Measurements from ENCODE around the gene UGT2B17.
"Not testable (repeated sequence)": the region's sequence is repeated elsewhere in the genome, so short reads cannot be mapped to it uniquely, and the experiment has no call there.

Gene UGT2B17

DNA sequence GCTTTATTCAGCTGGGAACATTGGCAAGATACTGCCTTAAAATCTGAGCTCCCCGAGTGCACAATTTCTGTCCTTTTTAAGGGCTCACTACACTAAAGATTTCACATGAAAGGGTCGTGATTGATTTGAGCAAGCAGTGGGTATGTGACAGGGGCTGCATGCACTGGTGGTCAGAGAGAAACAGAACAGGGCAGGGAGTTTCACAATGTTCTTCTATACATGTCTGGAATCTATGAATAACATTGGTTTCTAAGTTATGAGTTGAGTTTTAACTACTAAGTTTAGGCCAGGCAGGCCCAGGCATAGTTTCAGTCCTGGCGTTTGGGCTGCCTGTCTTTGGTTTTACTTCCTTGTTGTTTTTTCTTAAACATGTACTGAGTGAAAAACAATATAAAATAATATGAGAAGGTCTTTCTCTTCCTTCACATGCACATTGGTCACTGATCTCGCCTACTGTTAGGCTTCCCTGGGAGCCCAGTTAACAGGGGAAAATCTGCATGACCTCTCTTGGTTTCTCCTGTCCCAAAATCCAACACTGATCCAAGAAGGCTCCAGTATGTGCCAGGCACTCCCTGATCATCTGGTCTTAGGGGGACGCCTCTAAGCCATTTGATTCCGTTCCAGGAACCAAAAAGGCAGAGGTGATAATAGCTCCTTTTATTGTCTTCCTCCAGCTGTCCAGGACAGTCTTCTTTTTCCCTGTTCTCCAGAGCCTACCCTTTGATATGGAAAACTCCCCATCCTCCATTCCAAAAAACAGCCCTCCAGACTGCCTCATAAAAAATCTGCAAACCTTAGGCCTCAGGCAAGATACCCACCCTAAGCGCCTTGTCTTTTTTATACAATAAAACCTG, at the start of gene UGT2B17:
Gene UGT2B17 (minus strand): TSS at position 51 of the 854 bp plus-strand sequence. CDS start 7,838 bp downstream, outside the sequence.
- no peak for DNase-seq

DNA sequence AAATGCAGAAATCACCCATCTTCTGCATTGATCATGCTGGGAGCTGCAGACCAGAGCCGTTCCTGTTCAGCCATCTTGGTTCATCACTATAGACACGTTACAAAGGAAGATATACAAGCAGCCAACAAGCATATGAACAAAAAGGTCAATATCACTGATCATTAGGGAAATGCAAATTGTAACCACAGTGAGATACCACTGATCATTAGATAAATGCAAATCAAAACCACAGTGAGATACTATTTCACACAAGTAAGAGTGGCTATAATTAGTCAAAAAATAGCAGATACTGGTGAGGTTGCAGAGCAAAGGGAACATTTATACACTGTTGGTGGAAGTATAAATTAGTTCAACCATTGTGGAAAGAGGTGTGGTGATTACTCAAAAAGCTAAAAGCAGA, 46.6 kb upstream of the UGT2B17 start:
- DNase-seq = not testable (repeated sequence)

DNA sequence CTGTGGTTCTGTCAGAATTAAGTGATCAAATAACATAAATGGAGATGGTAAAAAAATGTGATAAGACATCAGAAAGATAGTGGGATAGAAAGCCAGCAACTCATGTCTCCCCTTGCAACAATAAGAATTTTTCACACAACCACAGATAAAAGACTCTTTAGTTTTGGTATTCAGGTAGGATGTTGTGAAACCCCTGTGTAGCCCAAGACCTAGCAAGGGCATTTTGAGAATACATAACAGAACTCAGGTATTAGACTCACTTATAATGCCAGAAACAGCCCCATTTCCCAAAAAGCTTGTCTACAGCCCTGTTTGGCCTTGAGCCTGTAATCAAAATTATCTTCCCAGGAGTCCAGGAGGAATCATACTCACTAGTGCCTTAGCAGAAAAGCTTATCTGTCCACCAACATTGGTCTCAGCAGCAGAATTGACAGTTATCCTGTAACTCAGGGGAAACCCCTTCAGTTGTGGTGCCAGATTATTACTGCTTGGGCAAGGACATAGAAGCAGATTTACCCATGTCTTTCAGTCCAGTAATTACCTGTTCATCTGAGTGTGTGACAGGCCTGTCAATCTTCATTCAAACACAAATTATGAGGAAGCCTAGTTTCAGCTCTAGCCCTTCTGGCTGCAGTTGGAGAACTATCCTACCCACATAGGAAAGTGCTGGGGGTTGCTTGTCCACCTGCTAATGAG, 41.0 kb upstream of the UGT2B17 start:
- DNase-seq = no peak

GRCh38 chr4:68615699-68616422, 39.7 kb upstream of the UGT2B17 start:
- no peak for DNase-seq

DNA sequence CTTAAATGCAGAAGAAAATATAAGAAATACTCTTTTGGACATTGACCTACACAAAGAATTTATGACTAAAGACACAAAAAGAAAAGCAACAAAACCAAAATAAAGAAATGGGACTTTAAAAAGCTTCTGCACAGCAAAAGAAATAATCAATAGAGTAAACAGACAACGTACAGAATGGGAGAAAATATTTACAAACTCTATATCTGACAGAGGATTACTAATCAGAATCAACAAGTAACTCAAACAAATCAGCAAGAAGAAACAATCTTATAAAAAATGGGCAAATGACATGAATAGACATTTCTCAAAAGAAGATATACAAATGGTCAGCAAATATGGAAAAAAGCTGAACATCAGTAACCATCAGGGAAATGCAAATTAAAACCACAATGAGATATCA, 37.6 kb upstream of the UGT2B17 start:
- no peak for DNase-seq

- DNase-seq = no peak
Observed at GRCh38 chr4:68606240-68606639, 30.1 kb upstream of the UGT2B17 start.

DNA sequence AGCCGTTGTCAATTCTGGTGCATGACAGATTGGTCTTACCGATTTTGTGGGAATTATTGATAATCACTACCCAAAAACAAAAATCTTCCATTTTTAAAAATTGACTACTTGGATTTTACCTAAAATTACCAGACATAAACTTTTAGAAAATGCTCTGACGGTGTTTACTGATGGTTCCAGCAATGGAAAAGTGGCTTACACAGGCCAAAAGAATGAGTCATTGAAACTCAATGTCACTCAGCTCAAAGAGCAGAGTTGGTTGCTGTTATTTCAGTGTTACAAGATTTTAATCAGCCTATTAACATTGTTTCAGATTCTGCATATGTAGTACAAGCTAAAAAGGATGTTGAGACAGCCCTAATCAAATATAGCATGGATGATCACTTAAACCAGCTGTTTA, 23.0 kb upstream of the UGT2B17 start:
- DNase-seq = no peak

DNA sequence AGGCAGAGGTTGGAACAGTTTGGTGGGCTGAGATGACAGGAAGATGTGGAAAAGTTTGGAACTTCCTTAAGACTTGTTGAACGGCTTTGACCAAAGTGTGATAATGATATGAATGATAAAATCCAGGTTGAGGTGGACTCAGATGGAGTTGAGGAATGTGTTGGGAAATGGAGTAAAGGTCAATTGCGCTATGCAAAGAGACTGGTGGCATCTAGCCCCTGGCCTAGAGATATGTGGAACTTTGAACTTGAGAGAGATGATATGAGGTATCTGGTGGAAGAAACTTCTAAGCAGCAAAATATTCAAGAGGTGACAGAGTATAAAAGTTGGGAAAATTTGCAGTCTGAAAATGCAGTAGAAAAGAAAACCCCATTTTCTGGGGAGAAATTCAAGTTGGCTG, 21.4 kb upstream of the UGT2B17 start:
- DNase-seq = no peak

- no peak for DNase-seq
Observed at GRCh38 chr4:68594678-68595077, 18.6 kb upstream of the UGT2B17 start.

DNA sequence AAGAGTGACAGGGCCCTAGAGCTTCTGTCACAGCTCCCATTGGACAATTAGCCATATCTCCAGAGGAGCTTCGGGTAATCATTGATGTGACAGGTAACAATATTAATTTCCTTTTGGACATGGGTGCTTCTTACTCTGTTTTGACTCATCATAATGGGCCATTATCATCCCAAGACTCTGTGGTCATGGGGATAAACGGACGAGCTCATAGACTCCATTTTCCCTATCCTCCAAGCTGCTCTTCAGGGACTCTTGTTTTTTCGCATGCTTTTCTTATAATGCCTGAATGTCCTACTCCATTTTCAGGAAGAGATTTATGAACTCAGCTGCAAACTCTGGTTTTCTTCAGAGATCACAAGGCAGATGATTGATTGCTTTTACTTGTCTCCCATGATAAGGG, 17.0 kb upstream of the UGT2B17 start:
- no peak for DNase-seq

DNA sequence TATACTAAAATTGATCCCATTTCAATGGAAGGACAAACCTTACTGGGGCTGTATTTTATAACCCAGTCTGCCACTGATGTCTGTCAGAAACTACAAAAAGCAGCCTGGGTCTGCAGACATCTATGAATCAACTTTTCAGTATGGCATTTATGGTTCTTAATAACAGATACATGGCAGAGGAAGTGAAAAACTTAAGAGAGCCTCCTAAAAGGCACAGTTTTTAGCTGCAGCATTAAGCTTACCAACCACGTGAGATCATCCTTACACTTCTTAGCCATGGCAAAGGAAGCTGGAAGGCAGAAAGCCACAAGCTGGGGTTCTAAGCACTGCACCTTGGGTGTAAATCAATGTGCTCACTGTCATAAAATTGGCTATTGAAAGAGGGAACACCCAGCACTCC, 16.6 kb upstream of the UGT2B17 start:
- DNase-seq = no peak

- no peak for DNase-seq
Observed at GRCh38 chr4:68591204-68591603, 15.1 kb upstream of the UGT2B17 start.

- no peak for DNase-seq
Observed at GRCh38 chr4:68589790-68590189, 13.7 kb upstream of the UGT2B17 start.

- DNase-seq = no peak
Observed at GRCh38 chr4:68582339-68582717, 6.2 kb upstream of the UGT2B17 start.

DNA sequence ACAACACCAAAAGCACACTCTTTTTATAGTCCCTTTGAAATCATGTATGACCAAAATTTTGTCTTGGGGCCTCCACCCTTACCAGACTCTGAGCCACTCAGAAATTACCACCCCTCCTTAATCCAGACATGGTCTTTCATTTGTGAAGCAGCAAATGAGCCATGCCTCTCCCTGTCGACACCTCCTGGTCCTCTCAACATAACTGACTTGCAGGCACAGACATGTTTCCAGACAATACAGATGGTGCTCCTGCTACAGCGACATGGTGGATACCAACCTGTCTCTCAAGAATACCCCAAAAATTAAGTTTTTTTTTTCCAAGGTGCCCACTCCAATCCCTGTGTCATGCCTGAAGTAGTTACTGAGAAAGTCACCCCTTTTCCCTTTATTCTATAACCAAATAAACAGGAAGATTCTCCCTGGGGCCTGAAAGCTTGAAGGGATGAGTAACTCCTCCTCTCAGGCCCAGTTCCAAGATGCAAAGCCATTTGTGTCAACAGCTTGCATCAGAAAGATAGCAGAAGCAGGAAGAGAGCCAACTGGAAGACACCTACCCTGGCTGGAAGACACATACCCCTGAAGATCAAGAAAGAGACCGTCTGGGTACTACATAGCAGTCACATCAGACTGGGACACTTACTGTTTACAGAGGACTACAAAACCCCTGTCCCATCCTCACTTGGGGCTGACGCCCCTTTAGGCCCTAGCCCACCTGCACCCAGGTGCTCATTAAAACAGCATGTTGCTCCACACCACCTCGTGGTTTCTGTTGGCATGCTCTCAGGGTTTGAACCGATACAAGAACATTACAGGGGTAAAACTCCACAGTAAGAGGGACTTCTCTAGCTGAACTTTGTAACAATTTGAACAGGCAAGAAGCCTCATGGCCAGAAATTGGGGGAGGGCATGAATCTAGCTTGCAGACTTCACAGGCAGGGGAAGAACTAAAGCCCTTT, 5.5 kb upstream of the UGT2B17 start:
- DNase-seq = no peak

DNA sequence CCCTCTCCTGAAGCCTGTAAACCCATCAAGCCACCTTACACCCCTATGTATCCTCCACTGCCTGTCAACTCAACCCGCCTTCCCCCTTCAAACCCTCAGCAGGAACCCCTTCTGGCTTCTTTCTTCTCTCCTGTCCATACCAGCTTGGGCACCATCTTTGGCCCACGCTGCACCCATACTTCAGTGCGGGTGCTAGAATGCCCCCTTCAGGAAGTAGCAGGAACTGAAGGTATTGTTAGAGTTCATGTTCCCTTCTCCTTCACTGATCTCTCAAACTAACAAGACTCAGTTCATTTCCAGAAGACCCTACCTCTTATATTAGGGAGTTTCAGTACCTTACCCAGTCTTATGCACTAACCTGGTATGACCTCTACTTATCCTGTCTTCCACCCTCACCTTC, 1.5 kb upstream of the UGT2B17 start:
- no peak for DNase-seq

DNA sequence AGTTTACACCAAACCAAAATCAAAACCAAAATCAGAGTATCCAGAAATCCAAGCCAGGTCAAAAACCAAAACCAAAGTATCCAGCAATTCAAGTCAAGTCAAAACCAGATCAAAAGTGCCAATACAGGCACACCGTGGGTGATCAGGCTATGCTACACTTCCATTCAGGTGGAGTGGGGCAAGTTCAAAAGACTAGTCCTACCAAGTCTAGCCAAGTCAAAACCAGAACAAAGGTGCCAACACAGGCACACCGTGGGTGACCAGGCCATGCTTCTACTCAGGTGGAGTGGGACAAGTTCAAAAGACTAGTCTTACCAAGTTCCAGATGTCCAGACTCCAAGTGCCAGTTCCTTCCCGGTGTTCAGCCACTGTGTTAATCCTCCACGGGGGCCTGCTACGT, 486 bp downstream of the UGT2B17 start:
- not testable (repeated sequence) for DNase-seq

DNA sequence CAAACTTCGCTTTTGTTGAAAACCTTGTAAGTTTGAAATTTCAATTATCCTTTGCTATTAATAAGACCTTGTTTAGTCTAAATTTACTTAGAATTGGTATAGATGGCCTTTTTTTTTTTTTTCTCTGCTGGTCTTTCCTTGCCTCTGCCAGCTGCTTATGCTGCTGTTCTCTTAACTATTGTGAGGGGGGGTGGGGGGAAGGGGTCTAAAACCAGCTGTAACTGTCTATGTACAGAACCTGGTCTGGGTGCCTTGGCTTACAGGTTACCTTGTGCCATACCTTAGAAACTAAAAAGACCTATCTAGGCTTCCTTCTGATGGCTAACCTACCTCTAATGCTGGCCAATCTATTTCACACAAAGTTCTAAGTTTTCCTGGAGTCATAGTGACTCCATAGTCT, 1.0 kb downstream of the UGT2B17 start:
- DNase-seq = no peak

GRCh38 chr4:68572653-68573170, 3.4 kb downstream of the UGT2B17 start:
- DNase-seq = no peak

DNA sequence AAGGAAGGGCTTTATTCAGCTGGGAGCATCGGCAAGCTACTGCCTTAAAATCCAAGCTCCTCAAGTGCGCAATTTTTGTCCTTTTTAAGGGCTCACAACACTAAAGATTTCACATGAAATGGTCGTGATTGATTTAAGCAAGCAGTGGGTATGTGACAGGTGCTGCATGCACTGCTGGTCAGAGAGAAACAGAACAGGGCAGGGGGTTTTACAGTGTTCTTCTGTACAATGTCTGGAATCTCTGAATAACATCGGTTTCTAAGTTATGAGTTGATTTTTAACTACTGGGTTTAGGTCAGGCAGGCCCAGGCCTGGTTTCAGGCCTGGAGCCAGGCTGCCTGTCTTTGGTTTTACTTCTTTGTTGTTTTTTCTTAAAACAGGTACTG, 6.0 kb downstream of the UGT2B17 start:
- no peak for DNase-seq

DNA sequence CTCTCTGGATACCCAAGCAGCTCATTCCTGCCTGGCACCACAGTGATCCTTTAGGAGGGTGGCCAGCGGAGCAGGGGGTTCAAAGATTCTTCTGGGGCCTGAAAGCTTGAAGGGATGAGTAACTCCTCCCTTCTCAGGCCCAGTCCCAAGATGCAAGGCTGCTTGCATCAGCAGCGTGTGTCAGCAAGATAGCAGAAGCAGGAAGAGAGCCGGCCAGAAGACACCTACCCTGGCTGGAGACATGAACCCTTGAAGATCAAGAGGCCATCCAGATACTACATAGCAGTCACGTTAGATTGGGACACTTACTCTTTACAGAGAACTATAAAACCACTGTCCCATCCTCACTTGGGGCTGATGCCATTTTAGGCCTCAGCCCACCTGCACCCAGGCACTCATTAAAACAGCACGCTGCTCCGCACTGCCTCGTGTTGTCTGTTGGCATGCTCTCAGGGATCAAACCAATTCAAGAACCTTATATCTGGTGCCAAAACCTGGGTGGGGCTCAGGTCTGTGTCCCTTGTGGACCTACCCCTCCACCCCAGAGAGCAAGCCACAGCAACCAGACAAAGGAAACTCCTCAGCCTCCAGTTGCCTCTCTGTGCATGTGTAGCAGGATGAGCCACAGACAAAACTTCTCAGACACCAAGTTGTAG, 6.5 kb downstream of the UGT2B17 start:
- DNase-seq = no peak

DNA sequence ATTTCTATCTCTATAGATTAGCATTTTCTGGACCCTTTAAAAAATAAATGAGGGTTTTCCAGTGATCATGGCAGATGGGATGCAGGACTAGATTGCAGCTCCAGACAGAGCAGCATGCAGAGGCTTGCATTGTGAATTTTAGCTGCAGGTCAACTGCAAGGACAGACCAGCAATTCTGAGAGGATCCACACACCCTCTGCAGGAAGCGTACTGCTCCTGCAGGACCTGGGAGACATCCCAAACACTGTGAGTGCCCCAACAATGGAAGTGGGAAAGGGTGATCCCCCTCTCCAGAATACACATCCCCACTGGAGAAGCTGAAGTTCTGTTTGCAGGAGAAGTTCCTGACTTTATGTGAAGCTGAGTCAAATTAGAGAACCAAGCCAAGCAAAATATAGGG, 7.1 kb downstream of the UGT2B17 start:
- DNase-seq = not testable (repeated sequence)

Data from GDM1 (cell line).